Measurements from ENCODE around the gene STK35.

Gene STK35

DNA sequence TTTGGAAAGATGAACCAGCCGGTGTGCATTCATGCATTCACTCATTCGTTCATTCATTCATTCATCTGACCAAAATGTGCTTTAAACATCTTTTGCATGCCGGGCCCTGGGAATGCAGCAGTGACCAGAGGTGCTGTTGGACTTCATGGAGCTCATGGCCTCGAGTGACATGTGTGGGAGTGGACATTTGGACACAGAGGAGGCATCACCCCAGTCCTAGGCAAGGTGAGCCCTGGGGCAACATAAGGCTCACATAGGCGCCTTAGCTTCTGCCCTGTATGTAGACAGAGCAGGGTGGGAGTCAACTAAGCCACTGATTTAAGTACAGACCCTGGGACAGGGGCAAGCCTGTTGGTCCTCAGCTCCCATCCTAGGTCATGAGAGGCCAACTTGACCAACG, 71.6 kb downstream of the STK35 start:
- no peak for DNase-seq (ENCODE audit: extremely low spot score)
- ChIA-PET CTCF (interaction anchor here (0.5 to 2.1 kb wide), 8 partner anchors 9 to 279 kb away, joined by 3 to 9 read pairs (median 5); no protein-coding TSS in a partner anchor), POLR2A (no interaction called here)
- no peak for TF ChIP-seq FOXA1 (IDR thresholded peaks at IDR 0.05)
- TF ChIP-seq, protein P1, sequence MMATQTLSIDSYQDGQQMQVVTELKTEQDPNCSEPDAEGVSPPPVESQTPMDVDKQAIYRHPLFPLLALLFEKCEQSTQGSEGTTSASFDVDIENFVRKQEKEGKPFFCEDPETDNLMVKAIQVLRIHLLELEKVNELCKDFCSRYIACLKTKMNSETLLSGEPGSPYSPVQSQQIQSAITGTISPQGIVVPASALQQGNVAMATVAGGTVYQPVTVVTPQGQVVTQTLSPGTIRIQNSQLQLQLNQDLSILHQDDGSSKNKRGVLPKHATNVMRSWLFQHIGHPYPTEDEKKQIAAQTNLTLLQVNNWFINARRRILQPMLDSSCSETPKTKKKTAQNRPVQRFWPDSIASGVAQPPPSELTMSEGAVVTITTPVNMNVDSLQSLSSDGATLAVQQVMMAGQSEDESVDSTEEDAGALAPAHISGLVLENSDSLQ (IDR thresholded peaks at IDR 0.05), result no peak
- no peak for TF ChIP-seq L3MBTL2 (conservative IDR thresholded peaks at IDR 0.05)
- no peak for TF ChIP-seq ARNT (IDR thresholded peaks at IDR 0.05)
- no peak for TF ChIP-seq SP1 (IDR thresholded peaks at IDR 0.05)
- no peak for TF ChIP-seq NFRKB (IDR thresholded peaks at IDR 0.05)
- TF ChIP-seq SUZ12 (IDR thresholded peaks at IDR 0.05), result no peak
- TF ChIP-seq HDGF (IDR thresholded peaks at IDR 0.05; ENCODE audit: borderline replicate concordance), result no peak
- TF ChIP-seq TARDBP (IDR thresholded peaks at IDR 0.05), result no peak
- no peak for TF ChIP-seq LEF1 (IDR thresholded peaks at IDR 0.05; ENCODE audit: borderline replicate concordance)
- TF ChIP-seq BHLHE40 (IDR thresholded peaks at IDR 0.05; ENCODE audit: borderline replicate concordance), result no peak
- TF ChIP-seq FOXK2 (IDR thresholded peaks at IDR 0.05), result no peak
- no peak for TF ChIP-seq ELF4 (IDR thresholded peaks at IDR 0.05)
- no peak for TF ChIP-seq ZNF384 (IDR thresholded peaks at IDR 0.05)
- TF ChIP-seq FOXM1 (IDR thresholded peaks at IDR 0.05; ENCODE audit: borderline replicate concordance), result no peak
- no peak for TF ChIP-seq CTBP1 (IDR thresholded peaks at IDR 0.05; ENCODE audit: borderline replicate concordance)

GRCh38 chr20:2174067-2174466, 72.4 kb downstream of the STK35 start:
- POLR2A ChIA-PET, result no interaction called here
- CTCF ChIA-PET, result interaction anchor here (2.1 kb wide), 1 partner anchor 208 kb away, joined by 5 read pairs; no protein-coding TSS in a partner anchor
- DNase-seq (ENCODE audit: extremely low spot score), result no peak
- TF ChIP-seq LEF1 (IDR thresholded peaks at IDR 0.05; ENCODE audit: borderline replicate concordance) (no peak), ELF4 (IDR thresholded peaks at IDR 0.05) (no peak), L3MBTL2 (conservative IDR thresholded peaks at IDR 0.05) (no peak), BHLHE40 (IDR thresholded peaks at IDR 0.05; ENCODE audit: borderline replicate concordance) (no peak), FOXK2 (IDR thresholded peaks at IDR 0.05) (no peak), NFRKB (IDR thresholded peaks at IDR 0.05) (no peak), TARDBP (IDR thresholded peaks at IDR 0.05) (no peak), SUZ12 (IDR thresholded peaks at IDR 0.05) (no peak), SP1 (IDR thresholded peaks at IDR 0.05) (no peak), FOXM1 (IDR thresholded peaks at IDR 0.05; ENCODE audit: borderline replicate concordance) (no peak), ZNF384 (IDR thresholded peaks at IDR 0.05) (no peak), FOXA1 (IDR thresholded peaks at IDR 0.05) (no peak), ARNT (IDR thresholded peaks at IDR 0.05) (no peak)
- TF ChIP-seq, protein P1 (IDR thresholded peaks at IDR 0.05), result no peak

- ChIA-PET CTCF (no interaction called here), POLR2A (no interaction called here)
- no peak for TF ChIP-seq BHLHE40 (IDR thresholded peaks at IDR 0.05; ENCODE audit: borderline replicate concordance)
- TF ChIP-seq ELF4 (IDR thresholded peaks at IDR 0.05), result no peak
- TF ChIP-seq TARDBP (IDR thresholded peaks at IDR 0.05), result no peak
- DNase-seq (ENCODE audit: extremely low spot score), result no peak
These were observed 75.3 kb downstream of the STK35 start for GRCh38 chr20:2176946-2177345.

DNA sequence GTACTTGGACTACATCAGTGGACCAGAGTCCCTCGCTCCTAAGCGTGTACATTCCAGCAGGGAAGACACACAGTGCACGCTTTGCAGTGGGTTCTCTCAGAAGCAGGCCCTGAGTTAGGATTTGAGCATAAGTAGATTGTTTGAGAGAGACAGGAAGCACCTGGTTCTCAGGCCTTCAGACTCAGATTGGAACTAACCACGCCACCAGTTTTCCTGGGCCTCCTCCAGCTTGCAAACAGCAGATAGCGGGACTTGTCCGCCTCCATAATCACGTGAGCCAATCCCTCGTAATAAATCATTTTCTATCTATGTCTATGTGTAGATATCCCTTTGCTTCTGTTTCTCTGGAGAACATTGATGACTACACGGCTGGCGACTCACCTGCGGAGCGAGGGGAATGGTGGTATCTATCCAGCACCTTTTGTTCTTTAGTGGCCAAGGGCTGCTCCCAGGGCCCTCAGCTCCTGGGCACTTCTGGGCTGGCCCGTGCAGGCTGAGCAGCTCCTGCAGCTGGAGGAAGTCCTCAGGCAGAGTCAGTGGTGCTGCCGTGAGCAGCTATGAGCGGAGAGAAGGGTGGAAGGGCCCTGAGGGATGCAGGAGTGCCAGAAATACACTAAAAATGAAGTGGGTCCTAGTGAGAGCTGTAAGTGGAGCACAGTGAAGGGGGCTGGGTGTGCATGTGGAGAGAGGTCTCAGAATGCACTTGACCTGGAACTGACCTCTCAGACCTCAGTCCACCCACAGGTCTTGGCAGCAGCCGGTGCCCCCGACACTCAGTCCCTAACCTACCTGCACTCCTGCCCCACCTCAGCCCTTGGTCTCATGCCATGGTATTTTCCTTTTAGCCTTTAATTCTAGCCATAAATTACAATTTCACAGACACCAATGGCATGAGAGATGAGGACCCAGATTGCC, 76.9 kb downstream of the STK35 start:
- CTCF ChIA-PET, result interaction anchor here (0.6 kb wide), 1 partner anchor 46 kb away, joined by 3 read pairs; no protein-coding TSS in a partner anchor
- TF ChIP-seq, protein P1 (IDR thresholded peaks at IDR 0.05), result no peak
- TF ChIP-seq TARDBP (IDR thresholded peaks at IDR 0.05) (no peak), SP1 (IDR thresholded peaks at IDR 0.05) (no peak), ZNF384 (IDR thresholded peaks at IDR 0.05) (no peak), LEF1 (IDR thresholded peaks at IDR 0.05; ENCODE audit: borderline replicate concordance) (no peak), SUZ12 (IDR thresholded peaks at IDR 0.05) (no peak), ELF4 (IDR thresholded peaks at IDR 0.05) (no peak), FOXK2 (IDR thresholded peaks at IDR 0.05) (no peak), BHLHE40 (IDR thresholded peaks at IDR 0.05; ENCODE audit: borderline replicate concordance) (no peak)
- DNase-seq (ENCODE audit: extremely low spot score), result no peak
- POLR2A ChIA-PET, result no interaction called here

GRCh38 chr20:2179233-2179580, 77.6 kb downstream of the STK35 start:
- CTCF ChIA-PET, result no interaction called here
- POLR2A ChIA-PET, result no interaction called here
- DNase-seq (ENCODE audit: extremely low spot score), result no peak
- no peak for TF ChIP-seq LEF1 (IDR thresholded peaks at IDR 0.05; ENCODE audit: borderline replicate concordance)
- no peak for TF ChIP-seq SUZ12 (IDR thresholded peaks at IDR 0.05)
- TF ChIP-seq, protein P1 (IDR thresholded peaks at IDR 0.05), result no peak
- TF ChIP-seq ZNF384 (IDR thresholded peaks at IDR 0.05), result no peak
- TF ChIP-seq FOXA1 (IDR thresholded peaks at IDR 0.05), result no peak
- no peak for TF ChIP-seq CTBP1 (IDR thresholded peaks at IDR 0.05; ENCODE audit: borderline replicate concordance)
- no peak for TF ChIP-seq ARNT (IDR thresholded peaks at IDR 0.05)
- no peak for TF ChIP-seq HDGF (IDR thresholded peaks at IDR 0.05; ENCODE audit: borderline replicate concordance)
- no peak for TF ChIP-seq SP1 (IDR thresholded peaks at IDR 0.05)
- TF ChIP-seq NFRKB (IDR thresholded peaks at IDR 0.05), result no peak
- no peak for TF ChIP-seq FOXK2 (IDR thresholded peaks at IDR 0.05)

Measured in HEK293T (cell line).